H1 (cell line): ENCODE measurements around the gene SPOCK1.

ENCODE experiments used
- ATF3 ChIP-seq: IDR thresholded peaks from 2 replicates; pipeline ENCODE4 v1.6.1; 2011; ENCODE audit warnings: low read depth, mild to moderate bottlenecking, low read length; ENCODE audit not compliant: insufficient read depth
- CHD1 ChIP-seq: IDR thresholded peaks from 2 replicates; pipeline ENCODE4 v1.6.1; 2012; ENCODE audit warnings: low read depth, low read length, improper control_type of control experiment
- CHD2 ChIP-seq: IDR thresholded peaks from 2 replicates; pipeline ENCODE4 v1.6.1; 2012; ENCODE audit warnings: low read length, improper control_type of control experiment
- CTCF ChIP-seq, 3 experiments: IDR thresholded peaks; 1 replicate in 2 of 3; 2 replicates in 1 of 3; pipeline versions ENCODE4 v1.5.1 to v1.6.1; 2011; ENCODE audit warnings: low read length in 3 of 3, mild to moderate bottlenecking in 3 of 3, inconsistent platforms in 2 of 3, low read depth in 1 of 3, moderate library complexity in 1 of 3; ENCODE audit not compliant: insufficient read depth in 1 of 3; ENCODE audit errors: control extremely low read depth in 1 of 3
- EGR1 ChIP-seq: IDR thresholded peaks from 2 replicates; pipeline ENCODE4 v1.6.1; 2011; ENCODE audit warnings: low read depth, low read length, borderline replicate concordance
- EP300 ChIP-seq, 2 experiments: IDR thresholded peaks; 1 replicate in 1 of 2; 2 replicates in 1 of 2; pipeline ENCODE4 v1.6.1; 2011 to 2012; ENCODE audit warnings: low read depth in 2 of 2, low read length in 2 of 2, mild to moderate bottlenecking in 2 of 2, borderline replicate concordance in 1 of 2, inconsistent platforms in 1 of 2, moderate library complexity in 1 of 2
- JUN ChIP-seq: IDR thresholded peaks from 2 replicates; pipeline ENCODE4 v1.6.1; 2011; ENCODE audit warnings: low read depth, mild to moderate bottlenecking, improper control_type of control experiment, low read length
- POLR2A ChIP-seq, 2 experiments: IDR thresholded peaks; 1 replicate in 1 of 2; 2 replicates in 1 of 2; pipeline ENCODE4 v1.6.1; 2011; ENCODE audit warnings: low read depth in 2 of 2, low read length in 2 of 2, mild to moderate bottlenecking in 2 of 2; ENCODE audit errors: control extremely low read depth in 1 of 2
- POLR2AphosphoS5 ChIP-seq: IDR thresholded peaks from 2 replicates; pipeline ENCODE4 v1.6.1; 2011; ENCODE audit warnings: low read depth, low read length

- TF ChIP-seq CHD1 (no peak), ATF3 (no peak), CTCF (IDR thresholded peaks at IDR 0.05; ENCODE audit: control extremely low read depth in 1 of 3, insufficient read depth in 1 of 3, low read depth in 1 of 3, low read length in 3 of 3) (no peak), EGR1 (no peak), POLR2AphosphoS5 (no peak), CHD2 (no peak), JUN (no peak), EP300 (IDR thresholded peaks at IDR 0.05; ENCODE audit: borderline replicate concordance in 1 of 2, low read depth in 2 of 2, low read length in 2 of 2) (no peak), POLR2A (IDR thresholded peaks at IDR 0.05; ENCODE audit: control extremely low read depth in 1 of 2, low read depth in 2 of 2, low read length in 2 of 2) (no peak)
Measured at GRCh38 chr5:137462265-137462590, 36.9 kb downstream of the SPOCK1 start.
